ENCODE measurements around the gene NUMB. TPM values are rescaled to one million over a fixed set of nuclear protein-coding genes. Genes with fewer than 3 reads are reported as not detected.

Gene NUMB
- polyA plus RNA-seq, 1 donor from 2014 or later: 11.5 TPM

DNA sequence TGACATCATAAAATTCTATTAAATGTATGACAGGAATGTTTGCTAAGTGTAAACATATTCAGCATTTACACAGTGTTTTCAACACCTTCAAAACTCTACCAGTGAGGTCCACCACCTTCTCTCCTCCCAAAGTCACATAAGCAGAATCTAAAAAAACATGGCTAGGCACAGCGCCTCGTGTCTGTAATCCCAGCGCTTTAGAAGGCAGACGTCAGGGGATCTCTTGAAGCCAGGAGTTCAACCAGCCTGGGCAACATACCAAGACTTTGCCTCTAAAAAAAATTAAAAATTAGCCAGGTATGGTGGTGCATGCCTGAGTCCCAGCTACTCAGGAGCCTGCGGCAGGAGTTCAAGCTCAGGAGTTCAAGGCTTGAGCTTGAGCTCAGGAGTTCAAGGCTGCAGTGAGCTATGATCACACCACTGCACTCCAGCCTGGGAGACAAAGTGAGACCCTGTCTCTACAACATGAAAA is 30.0 kb downstream of the NUMB start:
- TF ChIP-seq EP300 (conservative IDR thresholded peaks at IDR 0.05; ENCODE audit: poor library complexity, severe bottlenecking) (no peak), TAF1 (IDR thresholded peaks at IDR 0.05; ENCODE audit: low read depth) (no peak), RAD21 (conservative IDR thresholded peaks at IDR 0.05) (no peak), SMC3 (conservative IDR thresholded peaks at IDR 0.05; ENCODE audit: poor library complexity) (no peak)
- TF ChIP-seq, protein P1, sequence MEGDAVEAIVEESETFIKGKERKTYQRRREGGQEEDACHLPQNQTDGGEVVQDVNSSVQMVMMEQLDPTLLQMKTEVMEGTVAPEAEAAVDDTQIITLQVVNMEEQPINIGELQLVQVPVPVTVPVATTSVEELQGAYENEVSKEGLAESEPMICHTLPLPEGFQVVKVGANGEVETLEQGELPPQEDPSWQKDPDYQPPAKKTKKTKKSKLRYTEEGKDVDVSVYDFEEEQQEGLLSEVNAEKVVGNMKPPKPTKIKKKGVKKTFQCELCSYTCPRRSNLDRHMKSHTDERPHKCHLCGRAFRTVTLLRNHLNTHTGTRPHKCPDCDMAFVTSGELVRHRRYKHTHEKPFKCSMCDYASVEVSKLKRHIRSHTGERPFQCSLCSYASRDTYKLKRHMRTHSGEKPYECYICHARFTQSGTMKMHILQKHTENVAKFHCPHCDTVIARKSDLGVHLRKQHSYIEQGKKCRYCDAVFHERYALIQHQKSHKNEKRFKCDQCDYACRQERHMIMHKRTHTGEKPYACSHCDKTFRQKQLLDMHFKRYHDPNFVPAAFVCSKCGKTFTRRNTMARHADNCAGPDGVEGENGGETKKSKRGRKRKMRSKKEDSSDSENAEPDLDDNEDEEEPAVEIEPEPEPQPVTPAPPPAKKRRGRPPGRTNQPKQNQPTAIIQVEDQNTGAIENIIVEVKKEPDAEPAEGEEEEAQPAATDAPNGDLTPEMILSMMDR (IDR thresholded peaks at IDR 0.05; ENCODE audit: poor library complexity, severe bottlenecking): no peak
- no peak overlapping the region for H3K27ac ChIP-seq (ENCODE audit: low read length)

DNA sequence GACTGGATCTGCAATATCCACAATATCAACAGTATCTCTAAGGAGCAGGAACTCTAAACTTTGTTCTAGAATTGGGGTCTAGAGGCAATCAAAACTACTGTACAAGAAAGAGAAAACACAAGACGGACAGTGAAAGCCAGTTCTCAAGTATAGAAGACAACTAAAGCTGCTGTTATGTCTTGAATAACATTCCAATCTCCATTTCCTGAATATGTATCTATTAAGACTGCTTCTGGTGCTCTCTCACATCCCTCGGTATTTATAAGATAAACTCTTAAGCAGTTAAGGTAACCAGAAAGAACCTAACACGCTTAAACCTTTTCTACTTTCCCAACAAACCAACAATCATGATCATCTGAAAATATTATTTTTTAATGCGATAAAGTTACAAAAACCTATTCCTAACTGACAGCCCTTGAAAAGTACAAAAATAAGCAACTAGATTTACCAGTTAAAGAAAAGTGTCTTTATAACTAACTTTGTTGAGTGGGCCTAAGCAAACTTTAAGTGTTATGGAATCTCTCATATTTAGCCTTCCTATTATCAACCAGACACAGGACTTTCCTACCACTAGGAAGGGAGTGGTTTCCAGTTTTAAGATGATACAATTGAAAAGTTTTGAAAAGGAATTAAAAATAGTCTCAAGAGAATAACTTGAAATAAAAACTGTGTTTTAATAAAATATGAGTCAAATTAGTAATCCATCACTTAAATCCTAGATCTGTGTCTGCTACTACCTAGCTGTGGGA is 30.7 kb downstream of the NUMB start:
- no peak overlapping the region for H3K27ac ChIP-seq (ENCODE audit: low read length)
- no peak overlapping the region for H2AFZ ChIP-seq (ENCODE audit: low read depth, low read length)
- H4K20me1 ChIP-seq (ENCODE audit: insufficient read depth): no peaks in the 10 kb centered on the region
- peaks cover 8% of the 10 kb centered on the region for H3K79me2 ChIP-seq (replicated peaks; ENCODE audit: insufficient read depth, low read length)
- TF ChIP-seq, protein P1 (IDR thresholded peaks at IDR 0.05; ENCODE audit: poor library complexity, severe bottlenecking): no peak
- TF ChIP-seq, protein P2, sequence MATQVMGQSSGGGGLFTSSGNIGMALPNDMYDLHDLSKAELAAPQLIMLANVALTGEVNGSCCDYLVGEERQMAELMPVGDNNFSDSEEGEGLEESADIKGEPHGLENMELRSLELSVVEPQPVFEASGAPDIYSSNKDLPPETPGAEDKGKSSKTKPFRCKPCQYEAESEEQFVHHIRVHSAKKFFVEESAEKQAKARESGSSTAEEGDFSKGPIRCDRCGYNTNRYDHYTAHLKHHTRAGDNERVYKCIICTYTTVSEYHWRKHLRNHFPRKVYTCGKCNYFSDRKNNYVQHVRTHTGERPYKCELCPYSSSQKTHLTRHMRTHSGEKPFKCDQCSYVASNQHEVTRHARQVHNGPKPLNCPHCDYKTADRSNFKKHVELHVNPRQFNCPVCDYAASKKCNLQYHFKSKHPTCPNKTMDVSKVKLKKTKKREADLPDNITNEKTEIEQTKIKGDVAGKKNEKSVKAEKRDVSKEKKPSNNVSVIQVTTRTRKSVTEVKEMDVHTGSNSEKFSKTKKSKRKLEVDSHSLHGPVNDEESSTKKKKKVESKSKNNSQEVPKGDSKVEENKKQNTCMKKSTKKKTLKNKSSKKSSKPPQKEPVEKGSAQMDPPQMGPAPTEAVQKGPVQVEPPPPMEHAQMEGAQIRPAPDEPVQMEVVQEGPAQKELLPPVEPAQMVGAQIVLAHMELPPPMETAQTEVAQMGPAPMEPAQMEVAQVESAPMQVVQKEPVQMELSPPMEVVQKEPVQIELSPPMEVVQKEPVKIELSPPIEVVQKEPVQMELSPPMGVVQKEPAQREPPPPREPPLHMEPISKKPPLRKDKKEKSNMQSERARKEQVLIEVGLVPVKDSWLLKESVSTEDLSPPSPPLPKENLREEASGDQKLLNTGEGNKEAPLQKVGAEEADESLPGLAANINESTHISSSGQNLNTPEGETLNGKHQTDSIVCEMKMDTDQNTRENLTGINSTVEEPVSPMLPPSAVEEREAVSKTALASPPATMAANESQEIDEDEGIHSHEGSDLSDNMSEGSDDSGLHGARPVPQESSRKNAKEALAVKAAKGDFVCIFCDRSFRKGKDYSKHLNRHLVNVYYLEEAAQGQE (IDR thresholded peaks at IDR 0.05; ENCODE audit: borderline replicate concordance): no peak
- TF ChIP-seq EP300 (conservative IDR thresholded peaks at IDR 0.05; ENCODE audit: poor library complexity, severe bottlenecking): no peak
- H3F3A ChIP-seq (ENCODE audit: insufficient read depth, low read length, poor library complexity, severe bottlenecking): no peaks in the 10 kb centered on the region
- no peaks in the 10 kb centered on the region for H3K9me3 ChIP-seq (ENCODE audit: low read length)
- no peaks in the 10 kb centered on the region for H3K27me3 ChIP-seq (ENCODE audit: insufficient read depth, low read depth, low read length)
- H3K4me3 ChIP-seq (ENCODE audit: low read length): no peak overlapping the region
- no peak overlapping the region for H3K4me2 ChIP-seq (ENCODE audit: low read length)
- no peak overlapping the region for H3K9ac ChIP-seq (ENCODE audit: low read length)
- no peaks in the 10 kb centered on the region for H3K36me3 ChIP-seq (ENCODE audit: insufficient read depth, low read length)
- H3K9me2 ChIP-seq (ENCODE audit: insufficient read depth, low read length): no peaks in the 10 kb centered on the region

More for the DNA sequence above, 30.0 kb downstream of the NUMB start:
- Histone ChIP-seq H4K20me1 (ENCODE audit: insufficient read depth) (no peaks in the 10 kb centered on the region), H3K9ac (ENCODE audit: low read length) (no peak overlapping the region), H3K36me3 (ENCODE audit: insufficient read depth, low read length) (no peaks in the 10 kb centered on the region), H3F3A (ENCODE audit: insufficient read depth, low read length, poor library complexity, severe bottlenecking) (no peaks in the 10 kb centered on the region), H3K9me3 (ENCODE audit: low read length) (no peaks in the 10 kb centered on the region), H3K9me2 (ENCODE audit: insufficient read depth, low read length) (no peaks in the 10 kb centered on the region), H3K27me3 (ENCODE audit: insufficient read depth, low read depth, low read length) (no peaks in the 10 kb centered on the region), H3K4me3 (ENCODE audit: low read length) (no peak overlapping the region), H2AFZ (ENCODE audit: low read depth, low read length) (no peak overlapping the region), H3K79me2 (replicated peaks; ENCODE audit: insufficient read depth, low read length) (peaks cover 8% of the 10 kb centered on the region), H3K4me2 (ENCODE audit: low read length) (no peak overlapping the region)
